ENCODE data around the gene GBE1. TPM values are rescaled to one million over a fixed set of nuclear protein-coding genes. Genes with fewer than 3 reads are reported as not detected.

The GBE1 gene
- total and polyA plus RNA-seq, 2 donors (not counting 1 experiment from before 2014, with no cell fraction given): 153 to 232 TPM

GRCh38 chr3:81676706-81677456 is 84.6 kb downstream of the GBE1 start:
- H3K4me1 ChIP-seq (ENCODE audit: control insufficient read depth, extremely low read depth, insufficient read depth, low read length): no peaks in the 10 kb centered on the region
- H3K9ac ChIP-seq (ENCODE audit: insufficient read depth, low read length): no peak overlapping the region
- DNase-seq (ENCODE audit: low read depth in 2 of 2): no peak
- H3K9me3 ChIP-seq (ENCODE audit: control insufficient read depth, insufficient read depth, low read depth, low read length): no peaks in the 10 kb centered on the region
- H3K4me2 ChIP-seq (ENCODE audit: extremely low read depth, insufficient read depth, low read length): no peak overlapping the region
- no peak overlapping the region for H3K4me3 ChIP-seq (replicated peaks in 1 of 4; ENCODE audit: control extremely low read depth in 1 of 4, insufficient read depth in 1 of 4, low read depth in 3 of 4, low read length in 4 of 4)
- no peaks in the 10 kb centered on the region for H3K36me3 ChIP-seq (ENCODE audit: control insufficient read depth, insufficient read depth, low read length)
- no peaks in the 10 kb centered on the region for H4K20me1 ChIP-seq (ENCODE audit: control insufficient read depth, extremely low read depth, insufficient read depth, low read length)
- H3K79me2 ChIP-seq (ENCODE audit: control insufficient read depth, insufficient read depth, low read length): peaks cover 2% of the 10 kb centered on the region
- TF ChIP-seq EZH2 (IDR thresholded peaks at IDR 0.05; ENCODE audit: low read length, missing control alignments) (no peak), CTCF (conservative IDR thresholded peaks at IDR 0.05 in 1 of 2, IDR thresholded peaks at IDR 0.05 in 1 of 2; ENCODE audit: low read depth in 1 of 2, low read length in 2 of 2) (no peak)
- H2AFZ ChIP-seq (ENCODE audit: low read length): no peak overlapping the region
- no peak overlapping the region for H3K27ac ChIP-seq (ENCODE audit: insufficient read depth, low read length)
- no peaks in the 10 kb centered on the region for H3K27me3 ChIP-seq (ENCODE audit: control insufficient read depth, insufficient read depth, low read length)

DNA sequence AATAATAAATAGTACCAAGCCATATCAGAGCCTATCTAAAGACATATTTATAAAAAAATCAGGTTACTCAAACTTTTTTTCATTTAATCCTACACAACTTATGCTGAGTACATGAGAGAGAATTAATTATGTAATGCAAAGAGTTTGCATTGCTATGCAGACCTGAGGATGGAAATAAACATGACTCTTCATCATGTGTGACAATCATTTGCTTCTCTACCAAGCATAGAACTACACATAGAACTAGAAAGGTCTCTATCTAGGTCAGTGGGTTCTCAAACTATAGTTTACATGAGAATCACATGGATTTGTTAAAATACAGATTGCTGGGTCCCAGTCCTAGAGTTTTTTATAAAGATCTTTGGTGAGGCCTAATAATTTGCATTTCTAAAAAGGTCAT is 86.8 kb downstream of the GBE1 start:
- no peak for DNase-seq (ENCODE audit: low read depth in 2 of 2)
- Histone ChIP-seq H3K79me2 (ENCODE audit: control insufficient read depth, insufficient read depth, low read length) (peaks cover 2% of the 10 kb centered on the region), H3K36me3 (ENCODE audit: control insufficient read depth, insufficient read depth, low read length) (no peaks in the 10 kb centered on the region), H3K9ac (ENCODE audit: insufficient read depth, low read length) (no peak overlapping the region), H2AFZ (ENCODE audit: low read length) (no peak overlapping the region), H3K9me3 (ENCODE audit: control insufficient read depth, insufficient read depth, low read depth, low read length) (no peaks in the 10 kb centered on the region), H4K20me1 (ENCODE audit: control insufficient read depth, extremely low read depth, insufficient read depth, low read length) (no peaks in the 10 kb centered on the region), H3K4me2 (ENCODE audit: extremely low read depth, insufficient read depth, low read length) (no peak overlapping the region), H3K27ac (ENCODE audit: insufficient read depth, low read length) (no peak overlapping the region), H3K4me1 (ENCODE audit: control insufficient read depth, extremely low read depth, insufficient read depth, low read length) (no peaks in the 10 kb centered on the region), H3K27me3 (ENCODE audit: control insufficient read depth, insufficient read depth, low read length) (no peaks in the 10 kb centered on the region), H3K4me3 (replicated peaks in 1 of 4; ENCODE audit: control extremely low read depth in 1 of 4, insufficient read depth in 1 of 4, low read depth in 3 of 4, low read length in 4 of 4) (no peak overlapping the region)
- TF ChIP-seq CTCF (conservative IDR thresholded peaks at IDR 0.05 in 1 of 2, IDR thresholded peaks at IDR 0.05 in 1 of 2; ENCODE audit: low read depth in 1 of 2, low read length in 2 of 2) (no peak), EZH2 (IDR thresholded peaks at IDR 0.05; ENCODE audit: low read length, missing control alignments) (no peak)

- no peak for DNase-seq (ENCODE audit: low read depth in 2 of 2)
- Histone ChIP-seq H3K9me3 (ENCODE audit: control insufficient read depth, insufficient read depth, low read depth, low read length) (no peaks in the 10 kb centered on the region), H3K27ac (ENCODE audit: insufficient read depth, low read length) (no peak overlapping the region), H3K9ac (ENCODE audit: insufficient read depth, low read length) (no peak overlapping the region), H3K27me3 (ENCODE audit: control insufficient read depth, insufficient read depth, low read length) (no peaks in the 10 kb centered on the region), H3K4me1 (ENCODE audit: control insufficient read depth, extremely low read depth, insufficient read depth, low read length) (no peaks in the 10 kb centered on the region), H3K4me2 (ENCODE audit: extremely low read depth, insufficient read depth, low read length) (no peak overlapping the region), H3K4me3 (replicated peaks in 1 of 4; ENCODE audit: control extremely low read depth in 1 of 4, insufficient read depth in 1 of 4, low read depth in 3 of 4, low read length in 4 of 4) (no peak overlapping the region), H4K20me1 (ENCODE audit: control insufficient read depth, extremely low read depth, insufficient read depth, low read length) (no peaks in the 10 kb centered on the region), H3K36me3 (ENCODE audit: control insufficient read depth, insufficient read depth, low read length) (no peaks in the 10 kb centered on the region), H3K79me2 (ENCODE audit: control insufficient read depth, insufficient read depth, low read length) (peaks cover 8% of the 10 kb centered on the region), H2AFZ (ENCODE audit: low read length) (no peak overlapping the region)
- TF ChIP-seq CTCF (conservative IDR thresholded peaks at IDR 0.05 in 1 of 2, IDR thresholded peaks at IDR 0.05 in 1 of 2; ENCODE audit: low read depth in 1 of 2, low read length in 2 of 2) (no peak), EZH2 (IDR thresholded peaks at IDR 0.05; ENCODE audit: low read length, missing control alignments) (no peak)
These were observed 93.2 kb downstream of the GBE1 start for GRCh38 chr3:81668283-81668682.
